SK-N-SH (cell line): ENCODE measurements around the gene WNT2. TPM values are rescaled to one million over a fixed set of nuclear protein-coding genes. Genes with fewer than 3 reads are reported as not detected.

Source experiments
- CTCF ChIA-PET: fragments of 300-600, 350-600 bp; formaldehyde crosslinking; extraction: SDS; loops from one replicate; lab custom pipeline; 2021; lab: Yijun Ruan, JAX
- POLR2A ChIA-PET: fragments of 350-600 bp; sonication (Branson Sonifier 250); formaldehyde crosslinking; extraction: SDS; loops from one replicate; lab custom pipeline; 2020; ENCODE audit warnings: antibody characterized with exemption, inconsistent platforms; lab: Yijun Ruan, JAX
- DNase-seq: peaks from one replicate; pipeline ENCODE4 v3.0.0; 2012
- H2AFZ ChIP-seq: fragments of 200-600 bp; sonication (generic); 2 replicates; pipeline ENCODE4 v1.8.1; 2016; ENCODE audit warnings: antibody characterized with exemption, mild to moderate bottlenecking, low read depth
- H3F3A ChIP-seq: fragments of 200-600 bp; sonication (generic); replicated peaks from 2 replicates; pipeline ENCODE3; 2016; ENCODE audit warnings: antibody characterized with exemption, mild to moderate bottlenecking; ENCODE audit not compliant: insufficient read depth
- H3K27ac ChIP-seq, 2 experiments: fragments of 200-500 bp in 1 of 2; fragments of 200-600 bp in 1 of 2; sonication (Bioruptor generic) in 1 of 2; sonication (generic), shearing (Covaris generic) in 1 of 2; 2 replicates each; pipeline versions ENCODE4 v1.5.1 to v1.6.1; 2014 to 2016; ENCODE audit warnings: low read depth in 2 of 2, inconsistent platforms in 1 of 2, low read length in 1 of 2, mild to moderate bottlenecking in 1 of 2, mixed read lengths in 1 of 2
- H3K27me3 ChIP-seq: fragments of 200-600 bp; sonication (generic), shearing (Covaris generic); 2 replicates; pipeline ENCODE4 v1.6.1; 2016; ENCODE audit warnings: mixed run types; ENCODE audit not compliant: insufficient read depth
- H3K36me3 ChIP-seq, 2 experiments: fragments of 200-500 bp in 1 of 2; fragments of 200-600 bp in 1 of 2; sonication (Bioruptor generic) in 1 of 2; sonication (generic) in 1 of 2; replicated peaks in 1 of 2; 2 replicates each; pipeline versions ENCODE3 to v1.5.1; 2014 to 2016; ENCODE audit warnings: low read length in 1 of 2, mild to moderate bottlenecking in 1 of 2; ENCODE audit not compliant: insufficient read depth in 2 of 2, control insufficient read depth in 1 of 2
- H3K4me1 ChIP-seq, 2 experiments: fragments of 200-500 bp in 1 of 2; fragments of 200-600 bp in 1 of 2; sonication (Bioruptor generic) in 1 of 2; sonication (generic), shearing (Covaris generic) in 1 of 2; 2 replicates each; pipeline versions ENCODE4 v1.5.1 to v1.6.1; 2014 to 2016; ENCODE audit warnings: low read depth in 1 of 2, low read length in 1 of 2, mixed run types in 1 of 2; ENCODE audit not compliant: insufficient read depth in 2 of 2, control insufficient read depth in 1 of 2
- H3K4me2 ChIP-seq: fragments of 200-600 bp; sonication (generic), shearing (Covaris generic); 2 replicates; pipeline ENCODE4 v1.6.1; 2017; ENCODE audit warnings: mixed run types
- H3K4me3 ChIP-seq, 2 experiments: fragments of 200-500 bp in 1 of 2; fragments of 200-600 bp in 1 of 2; sonication (Bioruptor generic) in 1 of 2; sonication (generic), shearing (Covaris generic) in 1 of 2; 2 replicates each; pipeline versions ENCODE4 v1.5.1 to v1.8.1; 2014 to 2016; ENCODE audit warnings: low read depth in 2 of 2, inconsistent platforms in 1 of 2, low read length in 1 of 2, mild to moderate bottlenecking in 1 of 2, mixed read lengths in 1 of 2, moderate library complexity in 1 of 2
- H3K79me2 ChIP-seq: fragments of 200-600 bp; sonication (generic); 2 replicates; pipeline ENCODE4 v1.8.1; 2017; ENCODE audit warnings: mild to moderate bottlenecking; ENCODE audit not compliant: insufficient read depth
- H3K9ac ChIP-seq: fragments of 200-600 bp; sonication (generic); 2 replicates; pipeline ENCODE4 v1.6.1; 2017; ENCODE audit warnings: mixed run types
- H3K9me2 ChIP-seq: fragments of 200-600 bp; sonication (generic); 2 replicates; pipeline ENCODE4 v1.6.1; 2017; ENCODE audit warnings: mixed run types
- H3K9me3 ChIP-seq: fragments of 200-600 bp; sonication (generic); 2 replicates; pipeline ENCODE4 v1.6.1; 2017; ENCODE audit warnings: mixed run types, mild to moderate bottlenecking, moderate library complexity
- H4K20me1 ChIP-seq: fragments of 200-600 bp; sonication (generic); 2 replicates; pipeline ENCODE4 v1.6.1; 2017; ENCODE audit warnings: mild to moderate bottlenecking, mixed run types; ENCODE audit not compliant: insufficient read depth
- EP300 ChIP-seq, 2 experiments: IDR thresholded peaks; 2 replicates each; pipeline versions ENCODE4 v1.4.0 to v1.6.1; 2012; ENCODE audit warnings: borderline replicate concordance in 1 of 2, low read depth in 1 of 2, low read length in 1 of 2
- EZH2phosphoT487 ChIP-seq: fragments of 200-600 bp; sonication (generic); IDR thresholded peaks from 2 replicates; pipeline ENCODE4 v1.6.1; 2017; ENCODE audit warnings: low read depth, mixed run types, mild to moderate bottlenecking, antibody characterized with exemption, moderate library complexity, borderline replicate concordance
- FOSL2 ChIP-seq: IDR thresholded peaks from 2 replicates; pipeline ENCODE4 v1.4.0; 2012; ENCODE audit warnings: low read depth, mild to moderate bottlenecking, moderate library complexity, borderline replicate concordance
- FOXJ3 ChIP-seq: sonication (generic); formaldehyde crosslinking; IDR thresholded peaks from 2 replicates; pipeline ENCODE4 v1.5.1; 2020; ENCODE audit warnings: mild to moderate bottlenecking, missing genetic modification reagents
- FOXM1 ChIP-seq: IDR thresholded peaks from 2 replicates; pipeline ENCODE4 v1.4.0; 2012; ENCODE audit warnings: low read depth, mild to moderate bottlenecking
- GABPA ChIP-seq: IDR thresholded peaks from 2 replicates; pipeline ENCODE4 v1.4.0; 2012; ENCODE audit warnings: low read depth, mild to moderate bottlenecking
- MEF2A ChIP-seq: IDR thresholded peaks from 2 replicates; pipeline ENCODE4 v1.4.0; 2012; ENCODE audit warnings: low read depth, borderline replicate concordance
- NFIC ChIP-seq: IDR thresholded peaks from 2 replicates; pipeline ENCODE4 v1.4.0; 2012; ENCODE audit warnings: borderline replicate concordance
- POLR2AphosphoS5 ChIP-seq: IDR thresholded peaks from 2 replicates; pipeline ENCODE4 v1.6.1; 2012; ENCODE audit warnings: low read depth, low read length
- RCOR1 ChIP-seq: fragments of 150-350 bp; IDR thresholded peaks from 2 replicates; pipeline ENCODE4 v1.6.1; 2017; ENCODE audit warnings: antibody characterized with exemption, low read length
- REST ChIP-seq: IDR thresholded peaks from 2 replicates; pipeline ENCODE4 v1.6.1; 2012; ENCODE audit warnings: mild to moderate bottlenecking, low read depth, low read length, moderate library complexity
- RXRA ChIP-seq: IDR thresholded peaks from 2 replicates; pipeline ENCODE4 v1.4.0; 2012; ENCODE audit warnings: low read depth, mild to moderate bottlenecking, borderline replicate concordance
- SIN3A ChIP-seq: IDR thresholded peaks from 2 replicates; pipeline ENCODE4 v1.6.1; 2012; ENCODE audit warnings: low read depth, mild to moderate bottlenecking, low read length, moderate library complexity, borderline replicate concordance
- SMC3 ChIP-seq: IDR thresholded peaks from 2 replicates; pipeline ENCODE4 v1.6.1; 2012; ENCODE audit warnings: low read depth, low read length, improper control_type of control experiment
- TAF1 ChIP-seq: IDR thresholded peaks from 2 replicates; pipeline ENCODE4 v1.6.1; 2012; ENCODE audit warnings: low read depth, mild to moderate bottlenecking, low read length, moderate library complexity, borderline replicate concordance
- TEAD4 ChIP-seq: IDR thresholded peaks from 2 replicates; pipeline ENCODE4 v1.4.0; 2012; ENCODE audit warnings: mild to moderate bottlenecking, borderline replicate concordance; ENCODE audit not compliant: insufficient read depth
- YY1 ChIP-seq: IDR thresholded peaks from 2 replicates; pipeline ENCODE4 v1.4.0; 2012; ENCODE audit warnings: low read depth, mild to moderate bottlenecking
- WGBS: methylation state at CpG from one replicate; pipeline ENCODE4 v1.1.6; 2017; ENCODE audit warnings: low lambda C conversion rate; 5-methylcytosine and 5-hydroxymethylcytosine counted together
- polyA plus RNA-seq, 3 experiments: library from polyadenylated mRNA; depleted of rRNA; stranded (reverse); fragments of >200 nt; gene quantifications; 2 replicates each; pipeline ENCODE4 v1.2.3, GENCODE V29; 2012
- TF ChIP-seq, protein P1 (sequence below): fragments of 150-350 bp; IDR thresholded peaks from 2 replicates; pipeline ENCODE4 v1.6.1; 2016; ENCODE audit warnings: mild to moderate bottlenecking, low read depth, low read length
- TF ChIP-seq, protein P2 (sequence below): IDR thresholded peaks from 2 replicates; pipeline ENCODE4 v1.4.0; 2012; ENCODE audit warnings: low read depth, borderline replicate concordance
- TF ChIP-seq, protein P3 (sequence below): IDR thresholded peaks from 2 replicates; pipeline ENCODE4 v1.4.0; 2012; ENCODE audit warnings: low read depth, borderline replicate concordance

The WNT2 gene
- polyA plus RNA-seq, 1 of the 3 experiments (the other 2 are of a cell fraction): not detected

GRCh38 chr7:117325836-117326235, 3.0 kb upstream of the WNT2 start:
- peaks cover 46% of the 10 kb centered on the region for H3K27me3 ChIP-seq
- CTCF ChIA-PET: interaction anchor here (1.0 to 1.5 kb wide), 2 partner anchors 10 to 13 kb away, joined by 3 read pairs; no protein-coding TSS in a partner anchor
- no peaks in the 10 kb centered on the region; a peak in 1 of 4 replicates for H3K4me1 ChIP-seq
- POLR2A ChIA-PET: no interaction called here
- H2AFZ ChIP-seq: no peak overlapping the region
- H3K27ac ChIP-seq: no peak overlapping the region
- 8% methylated on average over 1 of the region's 1 CpG for WGBS
- H3K36me3 ChIP-seq: no peaks in the 10 kb centered on the region
- no peak for DNase-seq
- H4K20me1 ChIP-seq: no peaks in the 10 kb centered on the region
- H3K9me2 ChIP-seq: no peaks in the 10 kb centered on the region
- no peaks in the 10 kb centered on the region for H3K79me2 ChIP-seq
- H3K4me3 ChIP-seq: no peak overlapping the region
- 0 out of 2 replicates have a peak, but pooled peaks cover 10% of the 10 kb centered on the region for H3K9me3 ChIP-seq
- no peak overlapping the region for H3K9ac ChIP-seq
- no peak overlapping the region for H3K4me2 ChIP-seq
- TF ChIP-seq POLR2AphosphoS5 (no peak), GABPA (no peak), MEF2A (no peak), SMC3 (no peak), FOSL2 (no peak), TAF1 (no peak), EP300 (IDR thresholded peaks at IDR 0.05; ENCODE audit: borderline replicate concordance in 1 of 2, low read depth in 1 of 2, low read length in 1 of 2) (no peak), SIN3A (no peak), RCOR1 (no peak), NFIC (no peak), RXRA (no peak), FOXM1 (no peak), FOXJ3 (CRISPR knock-in tag) (no peak), REST (no peak), YY1 (no peak), EZH2phosphoT487 (no peak), TEAD4 (no peak)
- TF ChIP-seq, protein P1, sequence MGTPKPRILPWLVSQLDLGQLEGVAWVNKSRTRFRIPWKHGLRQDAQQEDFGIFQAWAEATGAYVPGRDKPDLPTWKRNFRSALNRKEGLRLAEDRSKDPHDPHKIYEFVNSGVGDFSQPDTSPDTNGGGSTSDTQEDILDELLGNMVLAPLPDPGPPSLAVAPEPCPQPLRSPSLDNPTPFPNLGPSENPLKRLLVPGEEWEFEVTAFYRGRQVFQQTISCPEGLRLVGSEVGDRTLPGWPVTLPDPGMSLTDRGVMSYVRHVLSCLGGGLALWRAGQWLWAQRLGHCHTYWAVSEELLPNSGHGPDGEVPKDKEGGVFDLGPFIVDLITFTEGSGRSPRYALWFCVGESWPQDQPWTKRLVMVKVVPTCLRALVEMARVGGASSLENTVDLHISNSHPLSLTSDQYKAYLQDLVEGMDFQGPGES: no peak
- TF ChIP-seq, protein P2, sequence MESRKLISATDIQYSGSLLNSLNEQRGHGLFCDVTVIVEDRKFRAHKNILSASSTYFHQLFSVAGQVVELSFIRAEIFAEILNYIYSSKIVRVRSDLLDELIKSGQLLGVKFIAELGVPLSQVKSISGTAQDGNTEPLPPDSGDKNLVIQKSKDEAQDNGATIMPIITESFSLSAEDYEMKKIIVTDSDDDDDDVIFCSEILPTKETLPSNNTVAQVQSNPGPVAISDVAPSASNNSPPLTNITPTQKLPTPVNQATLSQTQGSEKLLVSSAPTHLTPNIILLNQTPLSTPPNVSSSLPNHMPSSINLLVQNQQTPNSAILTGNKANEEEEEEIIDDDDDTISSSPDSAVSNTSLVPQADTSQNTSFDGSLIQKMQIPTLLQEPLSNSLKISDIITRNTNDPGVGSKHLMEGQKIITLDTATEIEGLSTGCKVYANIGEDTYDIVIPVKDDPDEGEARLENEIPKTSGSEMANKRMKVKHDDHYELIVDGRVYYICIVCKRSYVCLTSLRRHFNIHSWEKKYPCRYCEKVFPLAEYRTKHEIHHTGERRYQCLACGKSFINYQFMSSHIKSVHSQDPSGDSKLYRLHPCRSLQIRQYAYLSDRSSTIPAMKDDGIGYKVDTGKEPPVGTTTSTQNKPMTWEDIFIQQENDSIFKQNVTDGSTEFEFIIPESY: no peak
- TF ChIP-seq, protein P3, sequence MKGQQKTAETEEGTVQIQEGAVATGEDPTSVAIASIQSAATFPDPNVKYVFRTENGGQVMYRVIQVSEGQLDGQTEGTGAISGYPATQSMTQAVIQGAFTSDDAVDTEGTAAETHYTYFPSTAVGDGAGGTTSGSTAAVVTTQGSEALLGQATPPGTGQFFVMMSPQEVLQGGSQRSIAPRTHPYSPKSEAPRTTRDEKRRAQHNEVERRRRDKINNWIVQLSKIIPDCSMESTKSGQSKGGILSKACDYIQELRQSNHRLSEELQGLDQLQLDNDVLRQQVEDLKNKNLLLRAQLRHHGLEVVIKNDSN: no peak
- H3F3A ChIP-seq: no peaks in the 10 kb centered on the region
